Measurements from ENCODE around the gene CSNK1D.

GRCh38 chr17:82247856-82248671 lies 25.4 kb downstream of the CSNK1D start:
- TF ChIP-seq CTCF (IDR thresholded peaks at IDR 0.05) (no peak), POLR2A (IDR thresholded peaks at IDR 0.05) (no peak)

Measured in testis (tissue), 2 donors.